Esophagus muscularis mucosa (tissue), 4 donors: ENCODE data around the gene SLC22A16. TPM values are rescaled to one million over a fixed set of nuclear protein-coding genes. Genes with fewer than 3 reads are reported as not detected.

Experiments used
- DNase-seq: peaks from one replicate; pipeline ENCODE4 v3.0.0-alpha.2; 2017; ENCODE audit errors: extremely low spot score
- H3K27ac ChIP-seq, 4 donors: fragments of 200-600 bp; sonication (generic); replicated peaks in 1 of 4; 1 replicate in 3 of 4; 2 replicates in 1 of 4; pipeline ENCODE4 v1.5.1; 2016 to 2019; ENCODE audit warnings: mild to moderate bottlenecking in 1 of 4
- H3K27me3 ChIP-seq, 4 donors: fragments of 200-600 bp; sonication (generic); one replicate each; pipeline versions ENCODE4 v1.5.1 to v1.6.0; 2016 to 2019
- H3K36me3 ChIP-seq, 4 donors: fragments of 200-600 bp; sonication (generic); one replicate each; pipeline ENCODE4 v1.5.1; 2016 to 2019
- H3K4me1 ChIP-seq, 4 donors: fragments of 200-600 bp; sonication (generic); one replicate each; pipeline ENCODE4 v1.5.1; 2016 to 2019
- H3K4me3 ChIP-seq, 4 donors: fragments of 200-600 bp; sonication (generic); 1 replicate in 2 of 4; 2 replicates in 2 of 4; pipeline ENCODE4 v1.5.1; 2016 to 2019; ENCODE audit warnings: mild to moderate bottlenecking in 4 of 4, moderate library complexity in 1 of 4
- H3K9me3 ChIP-seq, 4 donors: fragments of 200-600 bp; sonication (generic); 1 replicate in 3 of 4; 2 replicates in 1 of 4; pipeline ENCODE4 v1.5.1; 2016 to 2019
- EP300 ChIP-seq: sonication (generic); formaldehyde crosslinking; IDR thresholded peaks from one replicate; pipeline ENCODE4 v1.6.1; 2017; ENCODE audit warnings: antibody characterized with exemption
- POLR2A ChIP-seq: fragments of 450-650 bp; IDR thresholded peaks from one replicate; pipeline ENCODE4 v1.6.1; 2017; ENCODE audit warnings: antibody characterized with exemption, moderate library complexity, mild to moderate bottlenecking, low read depth
- POLR2AphosphoS5 ChIP-seq, 2 donors: sonication (generic); formaldehyde crosslinking; IDR thresholded peaks; one replicate each; pipeline ENCODE4 v1.6.1; 2017; ENCODE audit warnings: antibody characterized with exemption in 2 of 2
- WGBS: methylation state at CpG from one replicate; pipeline ENCODE4 v1.1.5; 2018; 5-methylcytosine and 5-hydroxymethylcytosine counted together
- intact Hi-C: fragments of 100-400 bp; cut with DNase I; formaldehyde crosslinking; loops from one replicate; pipeline ENCODE4 v1.15.1; 2023
- total RNA-seq, 4 donors: library from RNA; depleted of rRNA; stranded (reverse); fragments of >200 nt; gene quantifications; one replicate each; pipeline versions ENCODE4 v1.1.0 to v1.2.1, GENCODE V29; 2016
- TF ChIP-seq, protein P1 (sequence below), 3 experiments: fragments of 200-600 bp in 2 of 3; fragments of 450-650 bp in 1 of 3; sonication (generic) in 2 of 3; IDR thresholded peaks; one replicate each; pipeline ENCODE4 v1.5.1; 2017 to 2019; ENCODE audit warnings: antibody characterized with exemption in 3 of 3, mild to moderate bottlenecking in 2 of 3, moderate library complexity in 1 of 3

SLC22A16 gene
- total RNA-seq, 4 donors from 2014 or later: 0.50 TPM; not detected in 3

DNA sequence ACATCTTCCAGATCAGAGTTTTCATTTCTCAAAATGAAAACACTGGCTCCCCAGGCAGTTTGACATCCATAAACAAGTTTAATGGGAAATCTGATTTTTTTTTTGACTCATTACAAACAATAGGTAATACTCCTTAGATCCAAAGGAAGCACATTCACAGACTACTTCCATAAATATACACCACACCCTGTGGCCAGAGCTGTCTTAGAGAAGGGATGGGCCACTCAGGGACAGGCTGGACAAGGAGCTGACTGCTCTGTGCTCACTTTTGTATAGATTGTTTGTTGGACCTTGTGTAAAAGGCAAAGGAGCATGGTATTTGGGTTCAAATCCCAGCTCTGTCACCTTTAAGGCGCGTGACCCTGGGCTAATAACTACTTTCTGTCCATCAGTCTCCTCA lies 48.3 kb downstream of the SLC22A16 start:
- WGBS: 96% methylated on average over 2 of the region's 2 CpGs
- H3K27ac ChIP-seq: no peak overlapping the region
- no peak for DNase-seq
- no peaks in the 10 kb centered on the region for H3K4me1 ChIP-seq
- TF ChIP-seq, protein P1, sequence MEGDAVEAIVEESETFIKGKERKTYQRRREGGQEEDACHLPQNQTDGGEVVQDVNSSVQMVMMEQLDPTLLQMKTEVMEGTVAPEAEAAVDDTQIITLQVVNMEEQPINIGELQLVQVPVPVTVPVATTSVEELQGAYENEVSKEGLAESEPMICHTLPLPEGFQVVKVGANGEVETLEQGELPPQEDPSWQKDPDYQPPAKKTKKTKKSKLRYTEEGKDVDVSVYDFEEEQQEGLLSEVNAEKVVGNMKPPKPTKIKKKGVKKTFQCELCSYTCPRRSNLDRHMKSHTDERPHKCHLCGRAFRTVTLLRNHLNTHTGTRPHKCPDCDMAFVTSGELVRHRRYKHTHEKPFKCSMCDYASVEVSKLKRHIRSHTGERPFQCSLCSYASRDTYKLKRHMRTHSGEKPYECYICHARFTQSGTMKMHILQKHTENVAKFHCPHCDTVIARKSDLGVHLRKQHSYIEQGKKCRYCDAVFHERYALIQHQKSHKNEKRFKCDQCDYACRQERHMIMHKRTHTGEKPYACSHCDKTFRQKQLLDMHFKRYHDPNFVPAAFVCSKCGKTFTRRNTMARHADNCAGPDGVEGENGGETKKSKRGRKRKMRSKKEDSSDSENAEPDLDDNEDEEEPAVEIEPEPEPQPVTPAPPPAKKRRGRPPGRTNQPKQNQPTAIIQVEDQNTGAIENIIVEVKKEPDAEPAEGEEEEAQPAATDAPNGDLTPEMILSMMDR (IDR thresholded peaks at IDR 0.05): no peak
- no peak for TF ChIP-seq POLR2AphosphoS5 (IDR thresholded peaks at IDR 0.05)
- TF ChIP-seq EP300: no peak
- no peak for TF ChIP-seq POLR2A
- intact Hi-C loops: no loop called here
- H3K27me3 ChIP-seq: peaks cover 0 to 37% (median 0%) of the 10 kb centered on the region in 4 donors
- no peak overlapping the region for H3K4me3 ChIP-seq
- H3K9me3 ChIP-seq: no peaks in the 10 kb centered on the region
- no peaks in the 10 kb centered on the region for H3K36me3 ChIP-seq

DNA sequence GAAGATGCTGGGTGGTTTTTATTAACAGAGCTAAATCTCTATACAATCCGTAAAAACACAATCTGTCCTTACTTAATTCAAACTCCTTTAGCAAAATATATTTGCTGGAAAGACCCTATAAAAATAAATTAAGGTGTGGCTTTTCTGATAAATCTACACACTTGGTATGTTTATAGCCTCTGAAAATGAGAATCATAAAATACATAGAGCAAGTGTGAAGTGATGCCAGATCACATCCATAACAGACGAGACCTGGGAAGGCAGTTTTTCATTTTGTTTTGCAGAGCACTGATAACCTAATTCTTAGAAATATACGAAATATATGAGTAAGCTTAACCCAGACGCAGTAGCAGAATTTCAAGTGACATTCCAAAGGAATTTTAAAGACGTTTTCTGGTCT lies 50.6 kb downstream of the SLC22A16 start:
- TF ChIP-seq EP300 (no peak), POLR2A (no peak), POLR2AphosphoS5 (IDR thresholded peaks at IDR 0.05) (no peak)
- TF ChIP-seq, protein P1 (IDR thresholded peaks at IDR 0.05): no peak
- H3K36me3 ChIP-seq: no peaks in the 10 kb centered on the region
- no peak overlapping the region for H3K27ac ChIP-seq
- peaks cover 0 to 33% (median 0%) of the 10 kb centered on the region in 4 donors for H3K27me3 ChIP-seq
- DNase-seq: no peak
- H3K4me3 ChIP-seq: no peak overlapping the region
- no peaks in the 10 kb centered on the region for H3K4me1 ChIP-seq
- intact Hi-C loops: no loop called here
- H3K9me3 ChIP-seq: peaks cover 0 to 7% (median 2%) of the 10 kb centered on the region in 4 donors
- 31% methylated on average over 5 of the region's 5 CpGs for WGBS

DNA sequence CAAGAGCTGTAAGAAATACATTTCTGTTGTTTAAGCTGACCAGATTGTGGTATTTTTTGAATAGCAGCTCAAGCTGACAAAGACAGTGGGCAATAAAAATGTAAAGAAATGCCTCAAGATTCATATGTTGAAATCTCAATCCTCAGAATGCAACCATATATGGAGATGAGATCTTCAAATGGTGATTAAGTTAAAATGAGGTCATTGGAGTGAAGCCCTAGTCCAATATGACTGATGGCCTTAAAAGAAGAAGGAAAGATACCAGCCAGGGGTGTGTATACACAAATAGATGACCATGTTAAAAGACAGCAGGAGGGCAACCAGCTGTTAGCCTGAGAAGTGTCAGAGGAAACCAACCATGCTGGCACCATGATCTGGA lies 54.0 kb downstream of the SLC22A16 start:
- H3K27me3 ChIP-seq: peaks cover 0 to 2% (median 0%) of the 10 kb centered on the region in 4 donors
- no peaks in the 10 kb centered on the region for H3K36me3 ChIP-seq
- no peak for TF ChIP-seq POLR2A
- TF ChIP-seq, protein P1 (IDR thresholded peaks at IDR 0.05): no peak
- no peak for TF ChIP-seq EP300
- TF ChIP-seq POLR2AphosphoS5 (IDR thresholded peaks at IDR 0.05): no peak
- H3K27ac ChIP-seq: no peak overlapping the region
- H3K9me3 ChIP-seq: peaks cover 0 to 7% (median 2%) of the 10 kb centered on the region in 4 donors
- intact Hi-C loops: no loop called here
- H3K4me3 ChIP-seq: no peak overlapping the region
- no peaks in the 10 kb centered on the region for H3K4me1 ChIP-seq
- no peak for DNase-seq

DNA sequence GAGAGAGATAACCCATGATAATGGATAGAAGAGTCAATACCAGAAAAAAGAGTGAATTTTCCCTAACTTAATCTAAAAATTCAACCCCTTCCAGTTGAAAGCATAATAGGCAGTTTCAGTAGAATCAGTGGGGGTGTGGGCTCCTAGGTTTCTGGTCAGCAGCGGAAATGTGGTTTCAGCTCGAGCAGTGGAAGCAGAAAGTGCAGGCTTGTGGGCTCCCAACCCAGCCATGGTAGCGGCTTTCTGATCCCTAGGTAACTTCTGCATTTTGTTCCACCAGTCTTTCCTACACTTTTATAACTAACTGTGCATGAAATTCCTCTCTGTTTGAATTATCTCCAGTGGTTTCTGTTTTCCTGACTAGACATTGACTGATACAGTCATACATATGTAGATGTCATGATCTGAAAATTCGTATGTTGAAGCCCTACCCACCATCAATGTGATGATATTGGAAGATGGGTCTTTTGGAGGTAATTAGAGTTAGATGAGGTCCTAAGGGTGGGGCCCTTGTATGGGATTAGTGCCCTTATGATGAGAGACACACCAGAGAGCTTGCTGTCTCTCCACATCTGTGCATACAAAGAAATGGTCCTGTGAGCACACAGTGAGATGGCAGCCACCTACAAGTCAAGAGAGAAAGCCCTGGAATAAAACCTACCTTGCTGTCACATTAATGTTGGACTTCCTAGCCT lies 54.5 kb downstream of the SLC22A16 start:
- H3K4me3 ChIP-seq: no peak overlapping the region
- H3K4me1 ChIP-seq: no peaks in the 10 kb centered on the region
- intact Hi-C loops: no loop called here
- H3K27me3 ChIP-seq: no peaks in the 10 kb centered on the region
- 55% methylated on average over 4 of the region's 4 CpGs for WGBS
- peaks cover 0 to 7% (median 2%) of the 10 kb centered on the region in 4 donors for H3K9me3 ChIP-seq
- no peak overlapping the region for H3K27ac ChIP-seq
- H3K36me3 ChIP-seq: no peaks in the 10 kb centered on the region
- no peak for TF ChIP-seq EP300
- TF ChIP-seq, protein P1 (IDR thresholded peaks at IDR 0.05): no peak
- no peak for TF ChIP-seq POLR2AphosphoS5 (IDR thresholded peaks at IDR 0.05)
- no peak for TF ChIP-seq POLR2A
- no peak for DNase-seq
